CD14-positive monocyte (primary cell): ENCODE data around the gene CRB2. TPM values are rescaled to one million over a fixed set of nuclear protein-coding genes. Genes with fewer than 3 reads are reported as not detected.

ENCODE experiments used
- DNase-seq, 3 donors: peaks; one replicate each; pipeline ENCODE4 v3.0.0-alpha.2; 2011 to 2022
- H2AFZ ChIP-seq: 2 replicates; pipeline ENCODE4 v1.6.0; 2012; ENCODE audit warnings: mild to moderate bottlenecking, low read depth, low read length, inconsistent platforms; ENCODE audit not compliant: insufficient read depth, poor library complexity, severe bottlenecking
- H3K27ac ChIP-seq, 2 donors: 1 replicate in 1 of 2; 2 replicates in 1 of 2; pipeline ENCODE4 v1.5.1; 2012 to 2013; ENCODE audit warnings: low read length in 2 of 2, control low read depth in 1 of 2, inconsistent platforms in 1 of 2, low read depth in 1 of 2, mild to moderate bottlenecking in 1 of 2
- H3K27me3 ChIP-seq, 2 donors: one replicate each; pipeline versions ENCODE4 v1.6.0 to v1.6.1; 2011 to 2013; ENCODE audit warnings: low read length in 2 of 2; ENCODE audit not compliant: control insufficient read depth in 2 of 2, insufficient read depth in 2 of 2
- H3K36me3 ChIP-seq, 2 donors: replicated peaks in 1 of 2; 1 replicate in 1 of 2; 2 replicates in 1 of 2; pipeline versions ENCODE4 v1.5.1 to v1.6.1; 2012 to 2013; ENCODE audit warnings: low read length in 2 of 2, control low read depth in 1 of 2, inconsistent platforms in 1 of 2, mild to moderate bottlenecking in 1 of 2; ENCODE audit not compliant: insufficient read depth in 2 of 2, control insufficient read depth in 1 of 2
- H3K4me1 ChIP-seq, 2 donors: 1 replicate in 1 of 2; 2 replicates in 1 of 2; pipeline versions ENCODE4 v1.5.1 to v1.6.1; 2012 to 2013; ENCODE audit warnings: low read length in 2 of 2, control low read depth in 1 of 2, inconsistent platforms in 1 of 2, mild to moderate bottlenecking in 1 of 2, moderate library complexity in 1 of 2; ENCODE audit not compliant: insufficient read depth in 2 of 2, control insufficient read depth in 1 of 2
- H3K4me2 ChIP-seq: replicated peaks from 2 replicates; pipeline ENCODE3; 2012; ENCODE audit warnings: low read length, moderate library complexity, mild to moderate bottlenecking; ENCODE audit not compliant: poor library complexity, severe bottlenecking; ENCODE audit errors: extremely low read depth
- H3K4me3 ChIP-seq, 3 experiments: fragments of 200-600 bp in 1 of 3; sonication (generic) in 1 of 3; replicated peaks in 1 of 3; 1 replicate in 2 of 3; 2 replicates in 1 of 3; pipeline ENCODE4 v1.5.1; 2011 to 2013; ENCODE audit warnings: low read length in 3 of 3, mild to moderate bottlenecking in 3 of 3, control low read depth in 2 of 3, low read depth in 2 of 3, inconsistent platforms in 1 of 3, moderate library complexity in 1 of 3
- H3K79me2 ChIP-seq: 2 replicates; pipeline ENCODE4 v1.6.0; 2012; ENCODE audit warnings: mild to moderate bottlenecking, control low read depth, inconsistent platforms, low read length, moderate library complexity; ENCODE audit not compliant: insufficient read depth
- H3K9ac ChIP-seq: 2 replicates; pipeline ENCODE4 v1.6.0; 2017; ENCODE audit warnings: low read length, mild to moderate bottlenecking; ENCODE audit not compliant: insufficient read depth, poor library complexity, severe bottlenecking
- H3K9me3 ChIP-seq, 2 donors: replicated peaks in 1 of 2; 1 replicate in 1 of 2; 2 replicates in 1 of 2; pipeline versions ENCODE4 v1.5.1 to v1.6.1; 2012 to 2013; ENCODE audit warnings: low read length in 2 of 2, control low read depth in 1 of 2; ENCODE audit not compliant: control insufficient read depth in 1 of 2, insufficient read depth in 1 of 2
- H4K20me1 ChIP-seq: 2 replicates; pipeline ENCODE4 v1.6.0; 2012; ENCODE audit warnings: mild to moderate bottlenecking, low read length, control low read depth, moderate library complexity; ENCODE audit not compliant: insufficient read depth
- H3K27ac Mint-ChIP-seq, 7 donors: one replicate each; pipeline ENCODE4 v1.8.0; 2020; ENCODE audit warnings: mild to moderate bottlenecking in 7 of 7, mixed read lengths in 7 of 7, moderate library complexity in 6 of 7, inconsistent platforms in 2 of 7
- H3K27me3 Mint-ChIP-seq, 3 donors: one replicate each; pipeline ENCODE4 v1.8.0; 2021 to 2022; ENCODE audit warnings: low read depth in 3 of 3, mild to moderate bottlenecking in 3 of 3, mixed read lengths in 3 of 3, moderate library complexity in 3 of 3, inconsistent platforms in 1 of 3
- H3K36me3 Mint-ChIP-seq, 2 donors: one replicate each; pipeline ENCODE4 v1.8.0; 2020; ENCODE audit warnings: mixed read lengths in 2 of 2, inconsistent platforms in 1 of 2, mild to moderate bottlenecking in 1 of 2
- H3K4me1 Mint-ChIP-seq: one replicate; pipeline ENCODE4 v1.8.0; 2020; ENCODE audit warnings: mild to moderate bottlenecking, mixed read lengths
- H3K4me3 Mint-ChIP-seq, 2 donors: one replicate each; pipeline ENCODE4 v1.8.0; 2020; ENCODE audit warnings: mild to moderate bottlenecking in 2 of 2, mixed read lengths in 2 of 2, moderate library complexity in 1 of 2
- H3K9me3 Mint-ChIP-seq, 7 donors: one replicate each; pipeline ENCODE4 v1.8.0; 2020 to 2022; ENCODE audit warnings: mixed read lengths in 7 of 7, mild to moderate bottlenecking in 6 of 7, moderate library complexity in 6 of 7, inconsistent platforms in 2 of 7
- CTCF ChIP-seq: fragments of 200-600 bp; IDR thresholded peaks from one replicate; pipeline ENCODE4 v1.8.0; 2022; ENCODE audit warnings: antibody characterized with exemption, mild to moderate bottlenecking
- WGBS: methylation state at CpG from one replicate; pipeline ENCODE4 v1.1.5; 2013; ENCODE audit warnings: missing lambda C conversion rate; ENCODE audit not compliant: insufficient coverage; 5-methylcytosine and 5-hydroxymethylcytosine counted together
- intact Hi-C, 2 donors: fragments of 100-400 bp; cut with micrococcal nuclease; formaldehyde crosslinking; loops; one replicate each; pipeline versions ENCODE4 v1.15.0 to v1.15.1; 2023
- polyA plus RNA-seq, 3 donors: library from polyadenylated mRNA; depleted of rRNA in 1 of 3; unstranded in 2 of 3; stranded (reverse) in 1 of 3; fragments of 300-500 nt in 2 of 3; fragments of >200 nt in 1 of 3; fragmentation: Illumina TruSeq in 2 of 3; gene quantifications; 1 replicate in 2 of 3; 2 replicates in 1 of 3; pipeline ENCODE4 v1.2.3, GENCODE V29; 2012 to 2021

CRB2 gene
- polyA plus RNA-seq, 3 donors, result not detected

GRCh38 chr9:123370108-123370507, 14.1 kb downstream of the CRB2 start:
- no peak for TF ChIP-seq CTCF
- H2AFZ ChIP-seq, result no peak overlapping the region
- peaks cover 9 to 34% of the 10 kb centered on the region in 2 donors for H3K27me3 ChIP-seq
- DNase-seq, result no peak
- no peaks in the 10 kb centered on the region for H3K9me3 ChIP-seq
- peaks cover 7% of the 10 kb centered on the region for H4K20me1 ChIP-seq
- intact Hi-C loops, result no loop called here
- peaks cover 6% of the 10 kb centered on the region for H3K4me1 Mint-ChIP-seq
- no peak overlapping the region for H3K4me3 Mint-ChIP-seq
- WGBS, result 96% methylated on average over 12 of the region's 13 CpGs
- H3K4me1 ChIP-seq, result no peaks in the 10 kb centered on the region
- no peak overlapping the region for H3K9ac ChIP-seq
- H3K79me2 ChIP-seq, result no peaks in the 10 kb centered on the region
- peaks cover 42 to 59% (median 49%) of the 10 kb centered on the region in 3 donors for H3K27me3 Mint-ChIP-seq
- peaks cover 0 to 5% (median 0%) of the 10 kb centered on the region in 7 donors for H3K9me3 Mint-ChIP-seq
- H3K4me3 ChIP-seq, result no peak overlapping the region
- H3K27ac Mint-ChIP-seq, result no peak overlapping the region
- H3K36me3 Mint-ChIP-seq, result peaks cover 0 to 2% of the 10 kb centered on the region in 2 donors
- no peak overlapping the region for H3K27ac ChIP-seq
- H3K4me2 ChIP-seq, result no peak overlapping the region
- no peaks in the 10 kb centered on the region for H3K36me3 ChIP-seq

GRCh38 chr9:123370526-123371227, 14.7 kb downstream of the CRB2 start:
- no peak for TF ChIP-seq CTCF
- Histone ChIP-seq H3K4me2 (no peak overlapping the region), H3K9ac (no peak overlapping the region), H3K27ac (no peak overlapping the region), H4K20me1 (peaks cover 13% of the 10 kb centered on the region), H3K4me1 (peaks cover 0 to 2% of the 10 kb centered on the region in 2 donors), H3K36me3 (no peaks in the 10 kb centered on the region), H3K9me3 (no peaks in the 10 kb centered on the region), H2AFZ (no peak overlapping the region), H3K4me3 (no peak overlapping the region), H3K27me3 (peaks cover 9 to 40% of the 10 kb centered on the region in 2 donors), H3K79me2 (no peaks in the 10 kb centered on the region)
- no peak overlapping the region for H3K27ac Mint-ChIP-seq
- H3K9me3 Mint-ChIP-seq, result peaks cover 0 to 5% (median 0%) of the 10 kb centered on the region in 7 donors
- peaks cover 41 to 59% (median 52%) of the 10 kb centered on the region in 3 donors for H3K27me3 Mint-ChIP-seq
- intact Hi-C loops, result no loop called here
- DNase-seq, result no peak
- WGBS, result 92% methylated on average over 25 of the region's 29 CpGs
- H3K4me3 Mint-ChIP-seq, result no peak overlapping the region
- H3K36me3 Mint-ChIP-seq, result peaks cover 0 to 2% of the 10 kb centered on the region in 2 donors
- H3K4me1 Mint-ChIP-seq, result peaks cover 8% of the 10 kb centered on the region
